Measurements from ENCODE around the gene CNGA4. TPM values are rescaled to one million over a fixed set of nuclear protein-coding genes. Genes with fewer than 3 reads are reported as not detected.

The CNGA4 gene
- total and polyA plus RNA-seq, 3 experiments from 2014 or later, result 0.15 TPM; not detected in 2

GRCh38 chr11:6201481-6201880 lies 37.4 kb upstream of the CNGA4 start:
- Mint-ChIP-seq H3K9me3 (no peaks in the 10 kb centered on the region), H3K36me3 (peaks cover 0 to 14% (median 0%) of the 10 kb centered on the region in 3 donors), H3K4me1 (peaks cover 46 to 64% (median 59%) of the 10 kb centered on the region in 3 donors), H3K27me3 (no peaks in the 10 kb centered on the region), H3K27ac (peak overlapping the region in 7 of 8 donors; percentile 47 to 93 (median 79)), H3K4me3 (peak overlapping the region in 5 of 7 donors; percentile 32 to 89 (median 48))
- no peaks in the 10 kb centered on the region for H3K27me3 ChIP-seq (ENCODE audit: insufficient read depth, low read length, poor library complexity, severe bottlenecking)
- H3K9me3 ChIP-seq (ENCODE audit: low read length), result no peaks in the 10 kb centered on the region
- CTCF ChIA-PET, result no interaction called here
- H3K27ac ChIP-seq (ENCODE audit: low read depth, low read length), result peak overlapping the region; percentile 34
- no peak for DNase-seq
- H3K4me1 ChIP-seq (ENCODE audit: insufficient read depth, low read length), result peaks cover 31% of the 10 kb centered on the region
- H3K4me3 ChIP-seq (ENCODE audit: low read length), result no peak overlapping the region
- POLR2A ChIA-PET, result no interaction called here
- no peaks in the 10 kb centered on the region for H3K36me3 ChIP-seq (ENCODE audit: insufficient read depth, low read length)

DNA sequence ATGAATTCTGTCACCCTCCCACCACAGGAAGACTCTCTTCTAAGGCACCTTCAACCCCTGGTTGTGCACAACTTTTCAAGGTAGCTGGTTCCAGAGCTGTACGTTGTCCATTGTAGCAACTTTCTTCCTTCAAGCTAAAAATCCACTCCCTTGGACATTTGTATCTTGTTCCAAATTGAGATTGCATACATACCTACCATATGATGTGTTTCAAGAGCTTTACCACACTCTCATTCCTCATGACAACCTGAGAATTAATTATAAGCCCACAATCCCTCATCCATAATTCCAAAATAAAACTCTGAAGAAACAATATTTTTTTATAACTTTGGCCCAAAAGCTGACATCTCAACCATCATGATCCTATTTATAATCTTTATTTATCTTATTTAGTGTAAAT lies 36.8 kb upstream of the CNGA4 start:
- CTCF ChIA-PET, result no interaction called here

DNA sequence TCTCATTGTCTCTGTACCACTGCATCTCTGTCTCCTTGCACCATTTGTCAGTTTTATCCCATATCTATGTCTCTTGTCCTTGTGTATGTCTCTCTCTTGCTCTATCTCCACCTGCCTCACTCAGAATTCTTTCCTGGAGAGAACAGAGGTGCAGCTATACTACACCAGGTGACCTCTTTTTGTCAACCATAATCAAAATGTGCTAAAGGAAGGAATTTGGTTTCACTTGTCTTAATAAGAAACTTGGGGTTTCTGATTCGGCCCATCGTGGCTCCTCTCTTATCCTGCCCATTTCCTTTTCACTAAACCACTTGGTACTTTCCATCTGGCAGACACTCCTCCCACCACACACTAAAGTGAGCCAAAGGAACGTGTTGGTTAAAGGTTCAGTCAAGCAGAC lies 35.6 kb upstream of the CNGA4 start:
- H3K36me3 Mint-ChIP-seq, result peaks cover 0 to 31% (median 5%) of the 10 kb centered on the region in 3 donors
- H3K4me3 ChIP-seq (ENCODE audit: low read length), result no peak overlapping the region
- no peaks in the 10 kb centered on the region for H3K36me3 ChIP-seq (ENCODE audit: insufficient read depth, low read length)
- CTCF ChIA-PET, result no interaction called here
- peaks cover 31% of the 10 kb centered on the region for H3K4me1 ChIP-seq (ENCODE audit: insufficient read depth, low read length)
- DNase-seq, result peak in 2 of 5 donors; percentile 10 to 15
- H3K4me1 Mint-ChIP-seq, result peaks cover 40 to 51% (median 45%) of the 10 kb centered on the region in 3 donors
- POLR2A ChIA-PET, result no interaction called here
- H3K27ac Mint-ChIP-seq, result peak overlapping the region; percentile 27 to 96 (median 80)
- no peak overlapping the region for H3K27ac ChIP-seq (ENCODE audit: low read depth, low read length)
- H3K27me3 ChIP-seq (ENCODE audit: insufficient read depth, low read length, poor library complexity, severe bottlenecking), result no peaks in the 10 kb centered on the region
- H3K4me3 Mint-ChIP-seq, result peak overlapping the region in 6 of 7 donors; percentile 3 to 59 (median 36)
- H3K27me3 Mint-ChIP-seq, result no peaks in the 10 kb centered on the region
- H3K9me3 ChIP-seq (ENCODE audit: low read length), result no peaks in the 10 kb centered on the region
- no peaks in the 10 kb centered on the region for H3K9me3 Mint-ChIP-seq

More for the DNA sequence above, 36.8 kb upstream of the CNGA4 start:
- Mint-ChIP-seq H3K27me3 (no peaks in the 10 kb centered on the region), H3K9me3 (no peaks in the 10 kb centered on the region), H3K36me3 (peaks cover 0 to 19% (median 3%) of the 10 kb centered on the region in 3 donors), H3K4me1 (peaks cover 43 to 58% (median 53%) of the 10 kb centered on the region in 3 donors), H3K4me3 (peak overlapping the region in 4 of 7 donors; percentile 10 to 30 (median 26)), H3K27ac (peak overlapping the region; percentile 2 to 93 (median 46))
- POLR2A ChIA-PET, result no interaction called here
- Histone ChIP-seq H3K27ac (ENCODE audit: low read depth, low read length) (no peak overlapping the region), H3K9me3 (ENCODE audit: low read length) (no peaks in the 10 kb centered on the region), H3K4me1 (ENCODE audit: insufficient read depth, low read length) (peaks cover 31% of the 10 kb centered on the region), H3K4me3 (ENCODE audit: low read length) (no peak overlapping the region), H3K27me3 (ENCODE audit: insufficient read depth, low read length, poor library complexity, severe bottlenecking) (no peaks in the 10 kb centered on the region), H3K36me3 (ENCODE audit: insufficient read depth, low read length) (no peaks in the 10 kb centered on the region)
- no peak for DNase-seq

DNA sequence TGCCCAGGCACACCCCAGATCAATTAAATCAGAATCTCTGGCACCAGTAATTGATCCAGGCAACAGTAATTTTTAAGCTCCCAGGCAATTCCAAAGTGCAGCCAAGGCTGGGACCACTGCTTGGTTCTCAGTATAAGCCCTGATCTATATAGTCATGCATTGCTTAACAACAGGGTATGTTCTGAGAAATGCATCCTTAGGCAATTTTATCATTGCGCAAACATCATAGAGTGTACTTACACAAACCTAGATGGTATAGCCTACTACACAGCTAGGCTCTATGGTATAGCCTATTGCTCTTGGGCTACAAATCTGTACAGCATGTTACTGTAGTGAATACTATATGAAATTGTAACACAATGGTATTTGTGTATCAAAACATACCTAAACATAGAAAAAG lies 34.2 kb upstream of the CNGA4 start:
- H3K27ac ChIP-seq (ENCODE audit: low read depth, low read length), result no peak overlapping the region
- H3K4me1 ChIP-seq (ENCODE audit: insufficient read depth, low read length), result peaks cover 31% of the 10 kb centered on the region
- no peaks in the 10 kb centered on the region for H3K36me3 ChIP-seq (ENCODE audit: insufficient read depth, low read length)
- no peaks in the 10 kb centered on the region for H3K27me3 ChIP-seq (ENCODE audit: insufficient read depth, low read length, poor library complexity, severe bottlenecking)
- CTCF ChIA-PET, result no interaction called here
- peaks cover 40 to 51% (median 45%) of the 10 kb centered on the region in 3 donors for H3K4me1 Mint-ChIP-seq
- H3K4me3 ChIP-seq (ENCODE audit: low read length), result no peak overlapping the region
- POLR2A ChIA-PET, result no interaction called here
- H3K27ac Mint-ChIP-seq, result peak overlapping the region in 2 of 8 donors; percentile 73 to 88
- no peak overlapping the region for H3K4me3 Mint-ChIP-seq
- no peaks in the 10 kb centered on the region for H3K27me3 Mint-ChIP-seq
- H3K36me3 Mint-ChIP-seq, result peaks cover 0 to 42% (median 9%) of the 10 kb centered on the region in 3 donors
- no peaks in the 10 kb centered on the region for H3K9me3 Mint-ChIP-seq
- H3K9me3 ChIP-seq (ENCODE audit: low read length), result no peaks in the 10 kb centered on the region
- no peak for DNase-seq

DNA sequence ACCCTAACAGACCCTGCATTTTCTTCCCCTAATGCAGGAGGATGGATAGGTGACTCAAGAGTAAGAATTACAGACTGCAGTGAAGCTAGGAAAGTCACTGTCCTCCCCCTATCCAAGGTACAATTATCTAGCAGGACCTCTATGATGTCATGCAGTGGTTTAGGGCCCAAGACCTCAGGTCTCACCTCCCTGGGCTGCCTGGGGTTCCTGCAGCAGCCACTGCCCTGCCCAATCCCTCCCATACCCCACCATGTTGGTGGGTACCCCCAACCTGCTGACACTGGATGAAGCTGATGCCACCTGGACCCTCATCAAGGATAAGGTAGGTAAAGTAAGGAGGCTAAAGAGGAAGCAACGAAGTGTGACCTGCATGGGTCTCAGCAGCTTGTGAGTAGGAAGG lies 33.5 kb upstream of the CNGA4 start, which contains the start of gene C11orf42:
Gene C11orf42, plus strand, starts transcription at position 192 of the 400 bp plus-strand sequence. Its CDS starts 59 bp downstream, at position 251.
- POLR2A ChIA-PET, result no interaction called here

GRCh38 chr11:6206456-6207180 lies 32.3 kb upstream of the CNGA4 start:
- H3K9me3 Mint-ChIP-seq, result no peaks in the 10 kb centered on the region
- no peaks in the 10 kb centered on the region for H3K27me3 ChIP-seq (ENCODE audit: insufficient read depth, low read length, poor library complexity, severe bottlenecking)
- no peaks in the 10 kb centered on the region for H3K27me3 Mint-ChIP-seq
- H3K4me1 Mint-ChIP-seq, result peaks cover 28 to 35% (median 32%) of the 10 kb centered on the region in 3 donors
- H3K4me1 ChIP-seq (ENCODE audit: insufficient read depth, low read length), result peaks cover 20% of the 10 kb centered on the region
- no peak for DNase-seq
- H3K4me3 Mint-ChIP-seq, result no peak overlapping the region
- no peaks in the 10 kb centered on the region for H3K9me3 ChIP-seq (ENCODE audit: low read length)
- H3K27ac Mint-ChIP-seq, result peak overlapping the region in 3 of 8 donors; percentile 31 to 65 (median 31)
- CTCF ChIA-PET, result no interaction called here
- H3K4me3 ChIP-seq (ENCODE audit: low read length), result no peak overlapping the region
- H3K36me3 Mint-ChIP-seq, result peaks cover 0 to 58% (median 11%) of the 10 kb centered on the region in 3 donors
- H3K36me3 ChIP-seq (ENCODE audit: insufficient read depth, low read length), result no peaks in the 10 kb centered on the region
- POLR2A ChIA-PET, result no interaction called here
- no peak overlapping the region for H3K27ac ChIP-seq (ENCODE audit: low read depth, low read length)

More for the DNA sequence above, 33.5 kb upstream of the CNGA4 start, which contains the start of gene C11orf42:
- Mint-ChIP-seq H3K36me3 (peaks cover 0 to 49% (median 9%) of the 10 kb centered on the region in 3 donors), H3K9me3 (no peaks in the 10 kb centered on the region), H3K27me3 (no peaks in the 10 kb centered on the region), H3K4me1 (peaks cover 39 to 47% (median 45%) of the 10 kb centered on the region in 3 donors), H3K27ac (peak within 1 kb of the TSS in 5 of 8 donors; percentile 1 to 90 (median 73)), H3K4me3 (no peak within 1 kb of the TSS)
- no peaks in the 10 kb centered on the region for H3K9me3 ChIP-seq (ENCODE audit: low read length)
- H3K4me1 ChIP-seq (ENCODE audit: insufficient read depth, low read length), result peaks cover 30% of the 10 kb centered on the region
- H3K27me3 ChIP-seq (ENCODE audit: insufficient read depth, low read length, poor library complexity, severe bottlenecking), result no peaks in the 10 kb centered on the region
- CTCF ChIA-PET, result no interaction called here
- DNase-seq, result no peak
- H3K36me3 ChIP-seq (ENCODE audit: insufficient read depth, low read length), result no peaks in the 10 kb centered on the region
- no peak within 1 kb of the TSS for H3K27ac ChIP-seq (ENCODE audit: low read depth, low read length)
- no peak within 1 kb of the TSS for H3K4me3 ChIP-seq (ENCODE audit: low read length)

GRCh38 chr11:6209801-6210200 lies 29.1 kb upstream of the CNGA4 start:
- ChIA-PET CTCF (no interaction called here), POLR2A (no interaction called here)
- H3K27me3 Mint-ChIP-seq, result no peaks in the 10 kb centered on the region
- no peaks in the 10 kb centered on the region for H3K9me3 Mint-ChIP-seq
- peaks cover 0 to 4% (median under 1%) of the 10 kb centered on the region in 3 donors for H3K4me1 Mint-ChIP-seq
- peaks cover 0 to 58% (median 11%) of the 10 kb centered on the region in 3 donors for H3K36me3 Mint-ChIP-seq
- peak overlapping the region in 1 of 8 donors; percentile 45 for H3K27ac Mint-ChIP-seq
- H3K9me3 ChIP-seq (ENCODE audit: low read length), result no peaks in the 10 kb centered on the region
- H3K36me3 ChIP-seq (ENCODE audit: insufficient read depth, low read length), result peaks cover 12% of the 10 kb centered on the region
- no peak for DNase-seq
- no peaks in the 10 kb centered on the region for H3K4me1 ChIP-seq (ENCODE audit: insufficient read depth, low read length)
- H3K27ac ChIP-seq (ENCODE audit: low read depth, low read length), result no peak overlapping the region
- H3K4me3 ChIP-seq (ENCODE audit: low read length), result no peak overlapping the region
- H3K27me3 ChIP-seq (ENCODE audit: insufficient read depth, low read length, poor library complexity, severe bottlenecking), result no peaks in the 10 kb centered on the region
- no peak overlapping the region for H3K4me3 Mint-ChIP-seq

DNA sequence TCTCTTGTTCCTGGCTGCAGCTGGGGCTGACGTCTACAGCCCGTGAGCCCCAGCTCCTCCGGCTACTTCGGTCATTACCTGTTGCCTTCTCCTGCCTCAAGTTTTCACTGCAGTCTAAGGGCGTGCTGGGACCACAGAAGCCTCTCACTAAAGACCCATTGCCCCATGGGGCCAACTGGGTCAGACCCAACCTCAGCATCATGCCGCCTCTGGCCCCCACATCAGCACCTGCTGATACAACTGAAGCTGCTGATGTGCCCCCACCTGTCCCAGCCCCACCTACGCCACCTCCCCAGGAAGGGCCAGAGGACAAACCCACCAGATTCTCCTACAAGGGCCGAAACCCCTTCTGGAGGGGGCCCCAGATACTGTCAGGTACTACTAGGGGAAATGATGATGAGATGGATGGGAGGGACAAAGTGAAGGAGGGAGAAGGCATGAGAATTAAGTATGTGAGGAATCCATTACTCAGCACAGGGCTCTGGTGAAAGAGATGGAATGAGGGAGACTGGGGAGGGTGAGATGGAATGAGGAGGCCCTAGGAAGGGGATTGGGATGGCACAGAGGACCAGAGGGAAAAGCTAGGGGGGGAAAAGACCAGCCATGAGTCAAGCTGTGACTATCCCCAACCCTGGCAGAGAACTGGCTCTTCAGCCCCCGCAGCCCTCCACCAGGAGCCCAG lies 28.5 kb upstream of the CNGA4 start:
- CTCF ChIA-PET, result no interaction called here
- H3K9me3 ChIP-seq (ENCODE audit: low read length), result no peaks in the 10 kb centered on the region
- no peaks in the 10 kb centered on the region for H3K4me1 ChIP-seq (ENCODE audit: insufficient read depth, low read length)
- no peak overlapping the region for H3K27ac ChIP-seq (ENCODE audit: low read depth, low read length)
- no peak overlapping the region for H3K4me3 ChIP-seq (ENCODE audit: low read length)
- Mint-ChIP-seq H3K27me3 (no peaks in the 10 kb centered on the region), H3K9me3 (no peaks in the 10 kb centered on the region), H3K4me1 (no peaks in the 10 kb centered on the region), H3K27ac (peak overlapping the region in 2 of 8 donors; percentile 34 to 44), H3K36me3 (peaks cover 0 to 58% (median 14%) of the 10 kb centered on the region in 3 donors), H3K4me3 (no peak overlapping the region)
- no peaks in the 10 kb centered on the region for H3K27me3 ChIP-seq (ENCODE audit: insufficient read depth, low read length, poor library complexity, severe bottlenecking)
- DNase-seq, result no peak
- peaks cover 12% of the 10 kb centered on the region for H3K36me3 ChIP-seq (ENCODE audit: insufficient read depth, low read length)
- POLR2A ChIA-PET, result no interaction called here
